Cardiac muscle cell (in vitro differentiated cells and primary cell): ENCODE data around the gene ATXN7L3. TPM values are rescaled to one million over a fixed set of nuclear protein-coding genes. Genes with fewer than 3 reads are reported as not detected.

Experiments used
- DNase-seq, 2 donors: peaks; one replicate each; pipeline versions ENCODE4 v3.0.0 to v3.0.0-alpha.2; 2010 to 2017; ENCODE audit warnings: low read depth in 1 of 2, low spot score in 1 of 2
- H3K27ac ChIP-seq: fragments of 200-600 bp; sonication (generic); 2 replicates; pipeline ENCODE4 v1.5.1; 2016
- H3K27me3 ChIP-seq: fragments of 200-600 bp; sonication (generic); 2 replicates; pipeline ENCODE4 v1.6.0; 2016; ENCODE audit warnings: control low read depth
- H3K36me3 ChIP-seq: fragments of 200-600 bp; sonication (generic); 2 replicates; pipeline ENCODE4 v1.5.1; 2016; ENCODE audit warnings: control low read depth
- H3K4me1 ChIP-seq: fragments of 200-600 bp; sonication (generic); 2 replicates; pipeline ENCODE4 v1.8.1; 2017; ENCODE audit warnings: low read depth, mild to moderate bottlenecking, mixed run types
- H3K4me3 ChIP-seq: fragments of 200-600 bp; sonication (generic); 2 replicates; pipeline ENCODE4 v1.5.1; 2016; ENCODE audit warnings: mild to moderate bottlenecking
- H3K9me3 ChIP-seq: fragments of 200-600 bp; sonication (generic); 2 replicates; pipeline ENCODE4 v1.5.1; 2017; ENCODE audit warnings: low read depth, mild to moderate bottlenecking, control low read depth
- CTCF ChIP-seq: IDR thresholded peaks from 2 replicates; pipeline ENCODE4 v1.5.1; 2012; ENCODE audit warnings: low read depth, mild to moderate bottlenecking, low read length
- polyA plus RNA-seq: library from polyadenylated mRNA; unstranded; fragments of >200 nt; fragmentation: Nextera tagmentation; extraction: Ambion mirVana; gene quantifications from 2 replicates; pipeline ENCODE4 v1.2.1, GENCODE V29; 2016
- total RNA-seq: library from RNA; depleted of rRNA; stranded (reverse); fragments of >200 nt; gene quantifications from 2 replicates; pipeline ENCODE4 v1.2.3, GENCODE V29; 2016

ATXN7L3 gene
- total and polyA plus RNA-seq, 2 experiments from 2014 or later: 24.7 to 91.0 TPM

- Histone ChIP-seq H3K27me3 (no peaks in the 10 kb centered on the region), H3K4me1 (peaks cover 6% of the 10 kb centered on the region), H3K9me3 (no peaks in the 10 kb centered on the region), H3K27ac (peak overlapping the region; percentile 92), H3K4me3 (peak overlapping the region; percentile 61), H3K36me3 (peaks cover under 1% of the 10 kb centered on the region)
- peak in 1 of 2 donors; percentile 80 for DNase-seq
- no peak for TF ChIP-seq CTCF
Measured at GRCh38 chr17:44200478-44201155, 933 bp upstream of the ATXN7L3 start.

GRCh38 chr17:44198721-44199552, 747 bp downstream of the ATXN7L3 start:
- no peaks in the 10 kb centered on the region for H3K9me3 ChIP-seq
- H3K27me3 ChIP-seq: no peaks in the 10 kb centered on the region
- H3K4me1 ChIP-seq: peaks cover 6% of the 10 kb centered on the region
- no peak for TF ChIP-seq CTCF
- H3K4me3 ChIP-seq: peak overlapping the region; percentile 61
- H3K36me3 ChIP-seq: peaks cover 17% of the 10 kb centered on the region
- peak overlapping the region; percentile 86 for H3K27ac ChIP-seq
- peak; percentile 62 to 81 for DNase-seq

- DNase-seq: peak; percentile 31 to 53
- H3K27me3 ChIP-seq: no peaks in the 10 kb centered on the region
Measured at GRCh38 chr17:44197980-44198720, 1.5 kb downstream of the ATXN7L3 start.

GRCh38 chr17:44197107-44197506, 2.6 kb downstream of the ATXN7L3 start:
- DNase-seq: no peak
- TF ChIP-seq CTCF: no peak
- Histone ChIP-seq H3K4me3 (no peak overlapping the region), H3K27me3 (no peaks in the 10 kb centered on the region), H3K9me3 (no peaks in the 10 kb centered on the region), H3K36me3 (peaks cover 27% of the 10 kb centered on the region), H3K27ac (no peak overlapping the region), H3K4me1 (peaks cover 6% of the 10 kb centered on the region)

More at GRCh38 chr17:44197980-44198720, 1.5 kb downstream of the ATXN7L3 start:
- H3K4me3 ChIP-seq: peak overlapping the region; percentile 61
- TF ChIP-seq CTCF: peak; percentile 13
- peaks cover 21% of the 10 kb centered on the region for H3K36me3 ChIP-seq
- peaks cover 6% of the 10 kb centered on the region for H3K4me1 ChIP-seq
- peak overlapping the region; percentile 86 for H3K27ac ChIP-seq
- H3K9me3 ChIP-seq: no peaks in the 10 kb centered on the region

GRCh38 chr17:44193326-44194084, 6.2 kb downstream of the ATXN7L3 start:
- H3K27ac ChIP-seq: peak overlapping the region; percentile 49
- no peak overlapping the region for H3K4me3 ChIP-seq
- no peaks in the 10 kb centered on the region for H3K27me3 ChIP-seq
- no peaks in the 10 kb centered on the region for H3K9me3 ChIP-seq
- no peak for TF ChIP-seq CTCF
- peaks cover 27% of the 10 kb centered on the region for H3K36me3 ChIP-seq
- H3K4me1 ChIP-seq: peaks cover 6% of the 10 kb centered on the region
- no peak for DNase-seq
